Measurements from ENCODE around the gene ZIC4.

- TF ChIP-seq POLR2AphosphoS5 (IDR thresholded peaks at IDR 0.05; ENCODE audit: borderline replicate concordance, low read depth, low read length) (no peak), EZH2 (IDR thresholded peaks at IDR 0.05) (no peak), FOXP2 (optimal IDR thresholded peaks at IDR 0.05; ENCODE audit: control extremely low read depth, extremely low read length, insufficient read depth) (no peak)
Observed at GRCh38 chr3:147411238-147411814, 5.0 kb upstream of the ZIC4 start.

Measured in SK-N-MC (cell line).